ENCODE results near the gene VMP1. TPM values are rescaled to one million over a fixed set of nuclear protein-coding genes. Genes with fewer than 3 reads are reported as not detected.

The VMP1 gene
- total and polyA plus RNA-seq, 2 of the 13 experiments (the other 11 are each of a cell fraction or from before 2014, with no cell fraction given), result 186 to 271 TPM

GRCh38 chr17:59837308-59838051 lies 130.0 kb downstream of the VMP1 start (continued):
- peak in 1 of 2 experiments; percentile 78; a peak in 2 of 4 replicates for TF ChIP-seq REST (IDR thresholded peaks at IDR 0.05; ENCODE audit: borderline replicate concordance in 1 of 2, low read depth in 1 of 2, low read length in 2 of 2)
- TF ChIP-seq TERF1 (CRISPR knock-in tag; IDR thresholded peaks at IDR 0.05), result no peak
- 0 out of 2 replicates have a peak, but pooled peaks have one; percentile 55 for TF ChIP-seq SP4 (CRISPR knock-in tag; IDR thresholded peaks at IDR 0.05)
- peak; percentile 94 for TF ChIP-seq SIN3A (IDR thresholded peaks at IDR 0.05; ENCODE audit: borderline replicate concordance, low read depth, low read length)
- peak; percentile 47 for TF ChIP-seq CBX1 (IDR thresholded peaks at IDR 0.05; ENCODE audit: low read depth)
- TF ChIP-seq ZNF615 (CRISPR knock-in tag; IDR thresholded peaks at IDR 0.05; ENCODE audit: borderline replicate concordance), result peak; percentile 19; the same call in 1 of the 2 replicates
- TF ChIP-seq ZBTB49 (CRISPR knock-in tag; IDR thresholded peaks at IDR 0.05; ENCODE audit: borderline replicate concordance), result no peak
- no peak for TF ChIP-seq ARHGAP35 (CRISPR knock-in tag; IDR thresholded peaks at IDR 0.05; ENCODE audit: borderline replicate concordance)
- TF ChIP-seq ZBTB7A (CRISPR knock-in tag; IDR thresholded peaks at IDR 0.05), result no peak
- no peak for TF ChIP-seq SALL2 (CRISPR knock-in tag; IDR thresholded peaks at IDR 0.05)
- no peak for TF ChIP-seq SMARCE1 (IDR thresholded peaks at IDR 0.05; ENCODE audit: borderline replicate concordance)
- peak; percentile 98 for TF ChIP-seq POLR2AphosphoS5 (IDR thresholded peaks at IDR 0.05; ENCODE audit: low read depth, low read length)
- TF ChIP-seq PITX1 (CRISPR knock-in tag; IDR thresholded peaks at IDR 0.05), result peak; percentile 55
- TF ChIP-seq ZNF552 (CRISPR knock-in tag; IDR thresholded peaks at IDR 0.05; ENCODE audit: borderline replicate concordance), result no peak
- no peak for TF ChIP-seq ZNF646 (CRISPR knock-in tag; IDR thresholded peaks at IDR 0.05)
